Uterus (tissue), 4 donors: Measurements from ENCODE around the gene YOD1. TPM values are rescaled to one million over a fixed set of nuclear protein-coding genes. Genes with fewer than 3 reads are reported as not detected.

Experiments
- DNase-seq, 2 donors: peaks; one replicate each; pipeline ENCODE4 v3.0.0-alpha.2; 2019 to 2020
- H3K27ac ChIP-seq, 2 donors: fragments of 200-600 bp; sonication (generic); 1 replicate in 1 of 2; 2 replicates in 1 of 2; pipeline ENCODE4 v1.5.1; 2016 to 2018
- H3K27me3 ChIP-seq, 2 donors: fragments of 200-600 bp; sonication (generic); one replicate each; pipeline ENCODE4 v1.5.1; 2018 to 2019; ENCODE audit warnings: control low read depth in 1 of 2
- H3K36me3 ChIP-seq, 2 donors: fragments of 200-600 bp; sonication (generic); one replicate each; pipeline ENCODE4 v1.5.1; 2019; ENCODE audit warnings: control low read depth in 1 of 2
- H3K4me1 ChIP-seq, 2 donors: fragments of 200-600 bp; sonication (generic); one replicate each; pipeline ENCODE4 v1.5.1; 2018 to 2019; ENCODE audit warnings: control low read depth in 1 of 2
- H3K4me3 ChIP-seq, 2 donors: fragments of 200-600 bp; sonication (generic); 1 replicate in 1 of 2; 2 replicates in 1 of 2; pipeline ENCODE4 v1.5.1; 2018 to 2019; ENCODE audit warnings: mild to moderate bottlenecking in 1 of 2
- H3K9me3 ChIP-seq, 2 donors: fragments of 200-600 bp; sonication (generic); one replicate each; pipeline ENCODE4 v1.5.1; 2019; ENCODE audit warnings: control low read depth in 1 of 2
- CTCF ChIP-seq, 4 experiments: fragments of 200-600 bp in 2 of 4; fragments of 450-650 bp in 2 of 4; sonication (generic) in 2 of 4; IDR thresholded peaks; one replicate each; pipeline ENCODE4 v1.5.1; 2016 to 2019; ENCODE audit warnings: antibody characterized with exemption in 4 of 4, mild to moderate bottlenecking in 2 of 4, moderate library complexity in 1 of 4
- POLR2A ChIP-seq, 2 donors: fragments of 450-650 bp; IDR thresholded peaks; one replicate each; pipeline ENCODE4 v1.6.1; 2016; ENCODE audit warnings: antibody characterized with exemption in 2 of 2, mild to moderate bottlenecking in 1 of 2, moderate library complexity in 1 of 2
- intact Hi-C: fragments of 100-400 bp; cut with DNase I; formaldehyde crosslinking; loops from one replicate; pipeline ENCODE4 v1.15.1; 2023; ENCODE audit warnings: low total_unique reads
- total RNA-seq, 4 donors: library from RNA; depleted of rRNA in 3 of 4; stranded (reverse); fragments of >200 nt in 3 of 4; gene quantifications; one replicate each; pipeline versions ENCODE4 v1.1.0 to v1.2.4, GENCODE V29; 2014 to 2023
- donor health status: DM: yes; HTN: yes; CAD: no.

Gene YOD1
- total RNA-seq, 4 donors from 2014 or later = 3.3 to 17.1 (median 7.6) TPM

GRCh38 chr1:207004931-207005830 lies 45.8 kb downstream of the YOD1 start:
- H3K4me1 ChIP-seq = no peaks in the 10 kb centered on the region
- DNase-seq = no peak
- intact Hi-C loops = no loop called here
- H3K36me3 ChIP-seq = no peaks in the 10 kb centered on the region
- H3K4me3 ChIP-seq = no peak overlapping the region
- H3K27me3 ChIP-seq = no peaks in the 10 kb centered on the region
- H3K27ac ChIP-seq = no peak overlapping the region
- no peak for TF ChIP-seq POLR2A (IDR thresholded peaks at IDR 0.05)
- TF ChIP-seq CTCF (IDR thresholded peaks at IDR 0.05) = peak in 3 of 4 experiments; percentile 10 to 23 (median 13)
- no peaks in the 10 kb centered on the region for H3K9me3 ChIP-seq

GRCh38 chr1:207003210-207003609 lies 47.8 kb downstream of the YOD1 start:
- TF ChIP-seq POLR2A (IDR thresholded peaks at IDR 0.05) (no peak), CTCF (IDR thresholded peaks at IDR 0.05) (no peak)
- Histone ChIP-seq H3K27ac (no peak overlapping the region), H3K27me3 (no peaks in the 10 kb centered on the region), H3K36me3 (no peaks in the 10 kb centered on the region), H3K4me3 (no peak overlapping the region), H3K4me1 (no peaks in the 10 kb centered on the region), H3K9me3 (no peaks in the 10 kb centered on the region)
- no peak for DNase-seq
- intact Hi-C loops = no loop called here

GRCh38 chr1:207002724-207003146 lies 48.3 kb downstream of the YOD1 start:
- Histone ChIP-seq H3K4me3 (no peak overlapping the region), H3K9me3 (no peaks in the 10 kb centered on the region), H3K4me1 (no peaks in the 10 kb centered on the region), H3K27ac (no peak overlapping the region), H3K27me3 (no peaks in the 10 kb centered on the region), H3K36me3 (no peaks in the 10 kb centered on the region)
- TF ChIP-seq POLR2A (IDR thresholded peaks at IDR 0.05) (no peak), CTCF (IDR thresholded peaks at IDR 0.05) (no peak)
- intact Hi-C loops = no loop called here
- no peak for DNase-seq

GRCh38 chr1:207001492-207002245 lies 49.3 kb downstream of the YOD1 start:
- Histone ChIP-seq H3K4me1 (no peaks in the 10 kb centered on the region), H3K4me3 (no peak overlapping the region), H3K36me3 (no peaks in the 10 kb centered on the region), H3K9me3 (no peaks in the 10 kb centered on the region), H3K27ac (no peak overlapping the region), H3K27me3 (no peaks in the 10 kb centered on the region)
- intact Hi-C loops = no loop called here
- no peak for DNase-seq
- TF ChIP-seq CTCF (IDR thresholded peaks at IDR 0.05) (no peak), POLR2A (IDR thresholded peaks at IDR 0.05) (no peak)
